ENCODE data around the gene CACNG4. TPM values are rescaled to one million over a fixed set of nuclear protein-coding genes. Genes with fewer than 3 reads are reported as not detected.

Gene CACNG4
- total RNA-seq, 4 donors from 2014 or later: 0.42 to 0.91 TPM; not detected in 2

DNA sequence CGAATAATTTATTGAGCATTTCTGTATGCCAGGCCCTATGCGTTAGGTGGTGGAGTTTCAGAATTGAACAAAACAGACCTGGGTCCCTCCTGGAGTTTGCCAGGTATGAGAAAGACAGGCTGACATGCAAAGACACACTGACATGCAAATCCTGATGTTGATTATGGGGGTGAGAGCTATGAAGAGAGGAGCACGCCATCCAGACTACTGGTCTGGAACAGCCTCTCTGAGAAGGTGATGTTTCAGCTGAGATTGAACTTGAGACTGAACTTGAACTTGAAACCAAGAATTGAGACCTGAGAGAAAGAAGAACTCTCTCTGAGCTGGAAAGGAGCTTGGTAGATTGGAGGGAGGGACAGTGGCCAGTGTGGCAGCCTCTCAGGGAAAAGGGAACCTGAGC lies 14.2 kb upstream of the CACNG4 start:
- intact Hi-C loops (cut with DNase I; ENCODE audit: low total_unique reads): no loop called here
- no peak for DNase-seq (ENCODE audit: low spot score in 2 of 2)
- no peak for TF ChIP-seq POLR2A (IDR thresholded peaks at IDR 0.05)
- TF ChIP-seq, protein P1, sequence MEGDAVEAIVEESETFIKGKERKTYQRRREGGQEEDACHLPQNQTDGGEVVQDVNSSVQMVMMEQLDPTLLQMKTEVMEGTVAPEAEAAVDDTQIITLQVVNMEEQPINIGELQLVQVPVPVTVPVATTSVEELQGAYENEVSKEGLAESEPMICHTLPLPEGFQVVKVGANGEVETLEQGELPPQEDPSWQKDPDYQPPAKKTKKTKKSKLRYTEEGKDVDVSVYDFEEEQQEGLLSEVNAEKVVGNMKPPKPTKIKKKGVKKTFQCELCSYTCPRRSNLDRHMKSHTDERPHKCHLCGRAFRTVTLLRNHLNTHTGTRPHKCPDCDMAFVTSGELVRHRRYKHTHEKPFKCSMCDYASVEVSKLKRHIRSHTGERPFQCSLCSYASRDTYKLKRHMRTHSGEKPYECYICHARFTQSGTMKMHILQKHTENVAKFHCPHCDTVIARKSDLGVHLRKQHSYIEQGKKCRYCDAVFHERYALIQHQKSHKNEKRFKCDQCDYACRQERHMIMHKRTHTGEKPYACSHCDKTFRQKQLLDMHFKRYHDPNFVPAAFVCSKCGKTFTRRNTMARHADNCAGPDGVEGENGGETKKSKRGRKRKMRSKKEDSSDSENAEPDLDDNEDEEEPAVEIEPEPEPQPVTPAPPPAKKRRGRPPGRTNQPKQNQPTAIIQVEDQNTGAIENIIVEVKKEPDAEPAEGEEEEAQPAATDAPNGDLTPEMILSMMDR (IDR thresholded peaks at IDR 0.05): no peak
- no peak overlapping the region for H3K4me3 ChIP-seq (ENCODE audit: low read depth, poor library complexity, severe bottlenecking)
- 88 to 90% methylated on average over 3 of the region's 3 CpGs for WGBS, 2 donors

DNA sequence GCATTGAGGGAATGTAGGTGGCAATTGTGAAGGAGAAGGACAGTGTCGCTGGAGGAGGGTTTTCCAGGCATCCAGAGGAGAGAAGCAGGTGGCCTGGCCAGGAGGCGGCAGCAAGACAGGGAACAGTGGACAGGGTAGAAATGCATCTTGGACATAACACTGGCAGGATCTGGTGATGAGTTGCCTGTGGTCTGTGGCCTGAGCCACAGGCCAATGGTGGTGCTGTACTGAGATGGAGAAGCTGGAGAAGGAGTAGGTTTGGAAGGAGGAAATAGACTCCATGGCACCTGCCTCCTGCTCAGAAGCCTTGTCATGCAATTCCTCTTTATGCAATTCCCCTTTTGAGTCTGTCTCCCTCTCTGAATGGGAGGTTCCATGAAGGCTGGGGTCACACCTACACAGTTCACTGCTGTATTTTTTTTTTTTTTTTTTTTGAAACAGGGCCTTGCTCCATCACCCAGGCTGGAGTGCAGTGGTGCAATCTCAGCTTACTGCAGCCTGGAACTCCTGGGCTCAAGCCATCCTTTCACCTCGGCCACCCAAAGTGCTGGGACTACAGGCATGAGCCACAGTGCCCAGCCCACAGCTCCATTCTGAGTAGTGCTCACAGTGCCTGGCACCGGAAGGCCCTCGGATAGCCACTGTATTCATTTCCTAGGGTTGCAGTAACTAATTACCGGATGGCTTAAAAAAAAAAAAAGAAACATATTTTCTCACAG lies 13.5 kb upstream of the CACNG4 start:
- no peak for TF ChIP-seq POLR2A (IDR thresholded peaks at IDR 0.05)
- TF ChIP-seq, protein P1 (IDR thresholded peaks at IDR 0.05): no peak
- H3K4me3 ChIP-seq (ENCODE audit: low read depth, poor library complexity, severe bottlenecking): no peak overlapping the region
- DNase-seq (ENCODE audit: low spot score in 2 of 2): no peak
- intact Hi-C loops (cut with DNase I; ENCODE audit: low total_unique reads): no loop called here
- 72 to 78% methylated on average over 5 to 6 of the region's 6 CpGs for WGBS, 2 donors

DNA sequence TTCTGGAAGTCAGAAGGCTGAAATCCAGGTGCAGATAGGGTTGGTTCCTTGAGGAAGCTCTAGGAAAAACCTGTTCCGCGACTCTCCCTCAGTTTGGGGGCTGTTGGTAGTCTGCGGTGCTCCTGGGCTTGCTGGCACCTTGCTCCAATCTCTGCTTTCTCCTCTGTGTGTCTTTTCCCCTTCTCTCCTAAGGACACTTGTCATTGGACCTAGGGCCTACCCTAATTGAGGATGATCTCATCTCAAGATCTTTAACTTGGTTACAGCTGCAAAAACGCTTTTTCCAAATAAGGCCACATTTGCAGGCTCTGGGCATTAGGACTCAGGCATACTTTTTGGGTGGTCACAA lies 12.9 kb upstream of the CACNG4 start:
- no peak for DNase-seq (ENCODE audit: low spot score in 2 of 2)
- intact Hi-C loops (cut with DNase I; ENCODE audit: low total_unique reads): no loop called here

DNA sequence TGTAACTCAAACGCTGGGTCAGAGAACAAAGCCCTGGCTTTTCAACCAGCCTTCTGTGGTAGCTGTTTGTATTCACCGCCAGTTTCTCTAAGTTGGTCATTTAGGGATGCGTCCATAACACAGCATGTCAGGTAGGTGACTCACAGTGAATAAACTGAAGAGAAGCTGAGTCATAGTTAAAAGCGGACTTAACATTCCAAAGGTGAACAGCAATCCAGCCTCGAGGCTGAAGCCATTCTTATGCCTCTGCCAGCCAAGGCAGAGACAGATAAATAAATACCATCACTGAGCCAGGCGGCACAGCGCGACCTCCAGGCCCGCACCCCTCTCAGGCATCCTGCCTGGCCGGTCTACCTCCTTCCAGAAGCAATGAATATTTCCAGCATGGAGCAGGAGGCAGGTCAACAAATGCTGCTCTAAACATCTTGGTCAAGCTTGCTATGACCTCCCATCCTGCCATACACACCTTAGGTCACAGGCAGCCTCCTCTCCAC lies 12.4 kb upstream of the CACNG4 start:
- H3K4me3 ChIP-seq (ENCODE audit: low read depth, poor library complexity, severe bottlenecking): no peak overlapping the region
- DNase-seq (ENCODE audit: low spot score in 2 of 2): peak in 1 of 2 donors; percentile 21
- TF ChIP-seq, protein P1 (IDR thresholded peaks at IDR 0.05): no peak
- TF ChIP-seq POLR2A (IDR thresholded peaks at IDR 0.05): no peak
- intact Hi-C loops (cut with DNase I; ENCODE audit: low total_unique reads): no loop called here
- WGBS, 2 donors: 66 to 71% methylated on average over 10 of the region's 10 CpGs

More for the DNA sequence above, 12.9 kb upstream of the CACNG4 start:
- no peak overlapping the region for H3K4me3 ChIP-seq (ENCODE audit: low read depth, poor library complexity, severe bottlenecking)
- no peak for TF ChIP-seq POLR2A (IDR thresholded peaks at IDR 0.05)
- TF ChIP-seq, protein P1 (IDR thresholded peaks at IDR 0.05): no peak
- WGBS, 2 donors: 59 to 61% methylated on average over 4 of the region's 4 CpGs

DNA sequence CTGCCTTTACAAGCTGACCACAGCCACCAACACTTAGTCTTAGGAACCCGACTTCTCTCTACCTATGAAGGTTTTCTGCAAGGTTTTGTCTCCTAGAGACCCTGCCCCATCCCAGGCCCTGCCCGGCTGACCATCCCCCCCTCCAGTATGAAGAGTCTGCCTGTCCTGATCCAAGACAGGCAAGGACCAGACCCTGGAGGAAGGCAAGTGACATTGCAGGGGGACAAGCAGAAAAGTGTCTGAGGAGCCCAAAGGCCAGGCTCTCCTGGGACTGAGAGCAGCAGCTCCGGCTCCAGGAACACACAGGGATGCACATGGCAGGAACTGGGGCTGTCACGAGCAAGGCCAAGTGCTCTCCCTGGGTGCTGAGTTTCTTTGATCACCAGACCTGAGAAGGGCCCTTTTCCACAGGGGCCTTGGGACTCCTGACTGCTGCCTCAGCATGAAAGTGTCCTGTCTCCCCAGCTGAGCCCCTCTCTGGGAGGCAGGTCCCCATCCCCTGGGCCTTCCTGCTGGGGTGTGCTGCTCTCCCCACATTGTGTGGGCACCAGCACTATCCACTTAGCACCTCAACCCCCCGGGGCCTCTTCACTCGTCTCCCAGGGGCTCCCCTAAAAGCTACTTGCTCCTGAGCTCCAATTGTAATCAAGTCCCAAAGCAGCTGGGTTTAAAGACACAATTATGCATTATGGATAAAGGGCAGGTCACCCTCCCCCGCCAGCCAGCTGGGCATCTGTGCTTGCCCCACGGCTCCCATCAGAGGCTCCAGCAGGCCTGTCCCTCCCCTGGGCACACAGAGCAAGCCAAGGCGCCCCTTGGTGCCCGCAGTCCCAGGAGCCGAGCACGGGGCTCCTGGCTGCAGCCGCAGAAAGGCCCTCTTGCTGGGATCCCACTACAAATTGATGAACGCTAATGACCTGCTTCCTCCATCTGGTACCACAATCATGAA lies 11.6 kb upstream of the CACNG4 start:
- intact Hi-C loops (cut with DNase I; ENCODE audit: low total_unique reads): no loop called here
- TF ChIP-seq, protein P1 (IDR thresholded peaks at IDR 0.05): no peak
- TF ChIP-seq POLR2A (IDR thresholded peaks at IDR 0.05): no peak
- no peak overlapping the region for H3K4me3 ChIP-seq (ENCODE audit: low read depth, poor library complexity, severe bottlenecking)
- 80 to 84% methylated on average over 13 to 14 of the region's 14 CpGs for WGBS, 2 donors
- DNase-seq (ENCODE audit: low spot score in 2 of 2): no peak
